HG03558 (cell line): Measurements from ENCODE around the gene GCLM.
A peak's percentile ranks its signal among the peaks of the same experiment; 100 is the strongest.
"Not testable (repeated sequence)": the region's sequence is repeated elsewhere in the genome, so short reads cannot be mapped to it uniquely, and the experiment has no call there.

Experiments used
- ATAC-seq: cut with Tn5 transposase; IDR thresholded peaks from one replicate; pipeline ENCODE4 v1.9.1; 2021; ENCODE audit warnings: moderate number of reproducible peaks; ENCODE audit not compliant: unreplicated experiment; ENCODE audit errors: extremely low read depth

The GCLM gene, protein sequence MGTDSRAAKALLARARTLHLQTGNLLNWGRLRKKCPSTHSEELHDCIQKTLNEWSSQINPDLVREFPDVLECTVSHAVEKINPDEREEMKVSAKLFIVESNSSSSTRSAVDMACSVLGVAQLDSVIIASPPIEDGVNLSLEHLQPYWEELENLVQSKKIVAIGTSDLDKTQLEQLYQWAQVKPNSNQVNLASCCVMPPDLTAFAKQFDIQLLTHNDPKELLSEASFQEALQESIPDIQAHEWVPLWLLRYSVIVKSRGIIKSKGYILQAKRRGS

GRCh38 chr1:93909146-93910050, at the start of gene GCLM:
Gene GCLM, minus strand, starts transcription at chr1:93909430. Its CDS starts 267 bp downstream, at chr1:93909163.
- peak; percentile 89 for ATAC-seq

DNA sequence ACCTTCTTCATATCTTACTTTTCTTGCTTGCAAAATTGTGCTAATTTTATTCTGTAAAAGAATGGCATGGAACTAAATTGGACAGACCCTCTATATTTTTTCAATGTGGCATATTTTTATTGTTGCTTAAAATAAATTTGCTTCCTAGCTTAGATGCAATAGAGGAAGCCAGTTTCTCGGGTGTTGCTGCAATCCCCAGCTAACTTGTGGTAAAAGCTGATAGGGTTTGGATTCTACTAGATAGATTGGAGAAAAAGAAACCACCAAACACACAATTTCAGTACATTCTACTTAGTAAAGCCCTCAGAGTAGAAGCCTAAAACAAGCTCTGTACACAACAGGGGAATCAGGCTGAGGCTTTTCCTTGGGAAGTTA, 49.5 kb upstream of the GCLM start:
- no peak for ATAC-seq

- ATAC-seq = no peak
Observed at GRCh38 chr1:93958032-93958725, 48.9 kb upstream of the GCLM start.

- ATAC-seq = no peak
Observed at GRCh38 chr1:93955765-93956164, 46.5 kb upstream of the GCLM start.

DNA sequence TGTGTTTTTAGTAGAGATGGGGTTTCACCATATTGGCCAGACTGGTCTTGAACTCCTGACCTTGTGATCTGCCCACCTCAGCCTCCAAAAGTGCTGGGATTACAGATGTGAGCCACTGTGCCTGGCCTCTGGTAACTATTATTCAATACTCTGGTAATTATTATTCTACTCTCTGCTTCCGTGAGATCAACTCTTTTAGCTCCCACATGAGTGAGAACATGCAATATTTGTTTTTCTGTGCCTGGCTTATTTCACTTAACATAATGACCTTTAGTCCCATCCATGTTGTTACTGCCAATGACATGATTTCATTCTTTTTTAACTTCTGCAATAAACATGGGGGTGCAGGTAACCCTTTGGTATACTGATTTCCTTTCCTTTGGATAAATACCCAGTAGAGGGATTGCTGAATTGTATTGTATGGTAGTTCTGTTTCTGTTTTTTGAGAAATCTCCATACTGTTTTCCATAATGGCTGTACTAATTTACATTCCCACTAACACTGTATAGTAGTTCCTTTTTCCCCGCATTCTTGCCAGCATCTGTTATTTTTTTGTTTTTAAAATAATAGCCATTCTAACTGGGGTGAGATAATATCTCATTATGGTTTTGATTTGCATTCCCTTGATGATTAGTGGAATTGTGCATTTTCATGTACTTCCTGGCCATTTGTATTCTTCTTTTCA, 37.9 kb upstream of the GCLM start:
- not testable (repeated sequence) for ATAC-seq

- ATAC-seq = no peak
Observed at GRCh38 chr1:93938461-93939145, 29.4 kb upstream of the GCLM start.

GRCh38 chr1:93937997-93938396, 28.8 kb upstream of the GCLM start:
- no peak for ATAC-seq

DNA sequence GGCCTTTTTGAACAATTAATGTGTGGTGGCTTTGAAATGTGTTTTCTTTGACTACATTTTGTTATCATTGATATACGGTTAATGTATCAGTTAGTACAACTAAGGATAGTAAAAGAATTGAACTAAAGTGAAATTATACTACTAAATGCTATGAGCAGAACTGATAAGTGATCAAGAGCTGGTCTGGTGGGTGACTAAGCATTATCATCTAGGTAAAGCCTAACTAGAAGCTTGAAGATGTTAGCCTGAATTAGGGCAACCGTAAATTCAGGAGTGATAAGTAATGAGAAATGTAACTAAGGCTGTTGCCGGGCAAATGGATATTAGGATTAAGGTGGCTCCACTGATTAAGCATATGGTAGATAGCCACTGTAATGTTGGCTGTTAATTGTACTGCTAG, 16.0 kb upstream of the GCLM start:
- no peak for ATAC-seq

GRCh38 chr1:93919780-93920179, 10.6 kb upstream of the GCLM start:
- ATAC-seq = no peak

DNA sequence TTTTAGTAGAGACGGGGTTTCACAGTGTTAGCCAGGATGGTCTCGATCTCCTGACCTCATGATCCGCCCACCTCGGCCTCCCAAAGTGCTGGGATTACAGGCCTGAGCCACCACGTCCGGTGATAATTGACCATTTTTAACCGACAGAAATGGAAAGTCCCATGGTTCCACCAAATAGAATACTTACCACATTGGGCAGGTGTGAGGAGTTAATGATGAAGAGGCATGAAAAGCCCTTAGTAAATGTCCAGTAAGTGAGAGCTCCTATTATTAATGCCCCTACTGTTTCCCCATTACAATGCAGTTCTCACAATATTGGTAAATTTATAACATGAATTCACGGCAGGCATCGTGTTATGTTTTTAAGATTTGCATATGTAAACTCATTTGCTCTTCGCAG, 8.1 kb upstream of the GCLM start:
- ATAC-seq = no peak

GRCh38 chr1:93910880-93911279, 1.6 kb upstream of the GCLM start:
- ATAC-seq = not testable (repeated sequence)

DNA sequence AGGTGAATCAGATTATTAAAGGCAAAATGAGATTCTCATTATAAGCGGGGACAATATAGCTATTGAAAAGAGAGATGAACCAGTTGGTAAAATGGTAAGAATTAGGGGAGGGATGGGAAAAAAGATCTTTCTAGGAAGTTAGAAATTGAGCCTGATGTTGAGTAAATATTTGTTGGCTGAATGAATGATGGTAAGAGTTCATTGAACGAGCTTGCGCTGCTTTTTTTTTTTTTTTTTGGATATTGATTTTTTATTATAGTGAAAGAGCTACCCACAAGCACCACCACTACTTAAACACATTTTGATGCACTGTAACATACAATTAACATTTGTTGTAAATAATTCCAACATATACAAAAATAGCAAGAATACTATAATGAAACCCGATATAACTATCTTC, 1.1 kb upstream of the GCLM start:
- ATAC-seq = no peak

DNA sequence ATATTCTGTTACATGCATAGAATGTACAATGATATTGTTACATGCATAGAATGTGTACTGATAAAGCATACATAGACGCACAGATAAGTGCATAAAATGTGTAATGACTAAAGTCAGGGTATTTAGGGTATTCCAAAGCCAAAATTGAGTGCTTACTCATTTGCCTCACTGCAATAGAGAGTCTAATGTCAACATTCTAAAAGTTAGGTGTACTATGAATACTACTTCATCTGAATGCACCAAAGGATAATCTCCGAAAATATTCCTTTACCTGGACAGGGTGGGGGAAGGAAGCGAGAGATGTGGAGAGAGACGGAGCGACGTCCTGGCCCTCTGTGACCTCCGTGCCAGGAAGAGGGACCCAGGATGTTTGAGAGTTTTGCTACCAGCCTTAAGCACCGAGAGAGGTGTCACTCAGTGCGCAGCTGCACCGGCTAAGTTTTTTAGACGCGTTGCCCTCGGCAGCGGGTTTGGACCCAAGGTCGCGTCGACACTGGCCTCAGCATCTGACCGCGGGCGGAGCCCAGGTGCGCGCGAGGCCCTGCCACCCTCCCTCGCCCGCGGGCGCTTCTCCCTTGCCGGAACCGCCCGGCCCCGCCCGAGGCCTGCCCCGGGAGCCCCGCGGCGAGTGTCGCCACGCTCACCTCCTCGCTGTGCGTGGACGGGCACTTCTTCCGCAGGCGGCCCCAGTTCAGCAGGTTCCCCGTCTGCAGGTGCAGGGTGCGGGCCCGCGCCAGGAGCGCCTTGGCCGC, 660 bp downstream of the GCLM start:
- peak; percentile 6 for ATAC-seq

- ATAC-seq = no peak
Observed at GRCh38 chr1:93907718-93908117, 1.5 kb downstream of the GCLM start.

DNA sequence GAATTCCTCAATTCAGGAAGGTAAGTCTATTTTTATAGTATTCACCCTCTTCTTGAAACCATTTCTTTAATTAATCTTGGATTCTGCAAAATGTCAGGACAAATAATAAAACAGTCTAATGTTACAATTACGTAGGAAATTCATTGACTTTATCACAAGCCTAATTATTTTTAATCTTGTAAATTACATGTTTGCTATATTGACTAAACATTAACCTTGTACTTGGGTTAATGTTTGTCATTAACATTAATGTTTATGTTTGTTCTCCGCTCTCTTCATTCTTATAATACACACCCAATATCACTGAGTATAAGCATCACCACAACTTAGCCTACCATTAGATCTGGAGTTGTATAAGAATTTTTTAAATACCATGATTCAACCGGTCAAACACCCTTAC, 2.8 kb downstream of the GCLM start:
- no peak for ATAC-seq

- ATAC-seq = no peak
Observed at GRCh38 chr1:93905734-93906133, 3.5 kb downstream of the GCLM start.

GRCh38 chr1:93905051-93905450, 4.2 kb downstream of the GCLM start:
- ATAC-seq = no peak

DNA sequence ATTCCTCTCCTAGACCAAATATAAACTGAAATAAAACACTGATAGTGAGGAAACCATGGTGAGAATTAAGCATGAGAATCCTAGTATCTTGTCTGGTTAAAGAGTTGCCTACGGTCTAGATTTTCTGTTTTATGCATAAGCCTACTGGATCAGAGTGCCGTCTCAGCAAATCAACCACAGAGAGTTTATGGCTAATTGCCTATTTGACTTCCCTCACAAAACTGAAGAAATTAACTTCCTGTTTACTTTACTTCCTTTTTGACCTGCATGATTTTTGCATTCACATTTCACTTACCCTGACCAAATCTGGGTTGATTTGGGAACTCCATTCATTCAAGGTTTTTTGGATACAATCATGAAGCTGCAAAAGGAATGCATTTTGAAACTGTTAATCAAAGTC, 5.0 kb downstream of the GCLM start:
- no peak for ATAC-seq
